Chondrocyte (in vitro differentiated cells): ENCODE results near the gene SPN. TPM values are rescaled to one million over a fixed set of nuclear protein-coding genes. Genes with fewer than 3 reads are reported as not detected.
"Not testable (repeated sequence)": the region's sequence is repeated elsewhere in the genome, so short reads cannot be mapped to it uniquely, and the experiment has no call there.

Experiments
- DNase-seq: peaks from one replicate; pipeline ENCODE4 v3.0.0; 2021; ENCODE audit warnings: mixed read lengths, low spot score
- H3K27ac Mint-ChIP-seq: one replicate; pipeline ENCODE4 v1.8.0; 2021; ENCODE audit warnings: mild to moderate bottlenecking, moderate library complexity, mixed read lengths; ENCODE audit not compliant: unreplicated experiment
- H3K27me3 Mint-ChIP-seq: 2 replicates; pipeline ENCODE4 v1.8.0; 2021; ENCODE audit warnings: low read depth, mixed read lengths
- H3K36me3 Mint-ChIP-seq: 2 replicates; pipeline ENCODE4 v1.8.0; 2021; ENCODE audit warnings: low read depth, mixed read lengths
- H3K4me1 Mint-ChIP-seq: 2 replicates; pipeline ENCODE4 v1.8.0; 2021; ENCODE audit warnings: low read depth, mild to moderate bottlenecking, mixed read lengths
- H3K4me3 Mint-ChIP-seq: one replicate; pipeline ENCODE4 v1.8.0; 2021; ENCODE audit warnings: mild to moderate bottlenecking, moderate library complexity, mixed read lengths; ENCODE audit not compliant: unreplicated experiment
- H3K9me3 Mint-ChIP-seq: 2 replicates; pipeline ENCODE4 v1.8.0; 2021; ENCODE audit warnings: low read depth, mixed read lengths
- total RNA-seq: library from RNA; stranded (reverse); gene quantifications from 3 replicates; pipeline ENCODE4 v1.2.1, GENCODE V29; 2021
- TF ChIP-seq, protein P1 (sequence below): fragments of 200-600 bp; sonication (generic); IDR thresholded peaks from 2 replicates; pipeline ENCODE4 v1.5.0; 2021; ENCODE audit warnings: antibody characterized with exemption, mild to moderate bottlenecking, moderate library complexity

The SPN gene
- total RNA-seq, 1 donor from 2014 or later, result not detected

DNA sequence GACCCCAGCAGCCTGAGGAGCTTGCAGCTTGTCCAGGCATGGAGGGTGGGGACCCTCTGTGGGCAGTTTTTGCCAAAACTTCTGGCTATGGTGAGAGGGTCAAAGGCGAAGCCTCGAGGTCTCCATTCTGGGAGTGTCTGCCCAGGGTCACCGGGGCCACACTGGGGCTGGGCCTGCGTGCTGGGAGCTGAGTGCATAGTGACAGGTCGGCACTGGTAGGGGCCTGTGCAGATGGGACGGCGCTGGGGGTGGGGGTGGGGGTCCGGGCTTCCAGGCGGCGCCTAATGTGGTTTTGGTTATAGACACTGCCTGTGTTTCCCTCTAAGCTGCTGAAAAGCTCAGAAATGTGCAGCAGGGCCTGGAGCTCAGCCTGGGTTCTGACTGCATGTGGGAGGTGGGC is 34.3 kb upstream of the SPN start:
- H3K27me3 Mint-ChIP-seq, H3K4me3 Mint-ChIP-seq, DNase-seq, H3K27ac Mint-ChIP-seq, H3K36me3 Mint-ChIP-seq, H3K9me3 Mint-ChIP-seq: not testable (repeated sequence)
- peaks cover 13% of the 10 kb centered on the region for H3K4me1 Mint-ChIP-seq

DNA sequence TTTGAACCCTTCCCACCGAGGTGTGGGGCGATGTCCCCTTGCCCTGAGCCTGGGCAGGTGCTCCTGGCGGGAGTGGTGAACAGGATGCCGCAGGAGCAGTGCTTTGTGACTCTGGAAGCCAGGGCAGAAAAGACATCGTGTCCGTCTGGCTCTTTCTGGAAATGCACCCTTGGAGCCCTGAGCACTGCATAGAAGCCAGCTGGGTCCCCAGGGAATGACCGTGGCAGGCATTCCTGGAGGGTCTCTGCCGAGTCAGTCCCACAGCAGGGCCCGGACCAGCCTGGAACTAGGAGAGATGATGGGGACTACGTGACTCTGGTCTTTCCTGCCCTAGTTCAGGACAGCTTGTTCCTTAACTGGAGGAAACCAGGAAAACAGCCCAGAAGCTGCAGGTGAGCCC is 33.7 kb upstream of the SPN start:
- not testable (repeated sequence) for H3K4me3 Mint-ChIP-seq, H3K27me3 Mint-ChIP-seq, H3K27ac Mint-ChIP-seq, H3K36me3 Mint-ChIP-seq, DNase-seq, H3K9me3 Mint-ChIP-seq
- H3K4me1 Mint-ChIP-seq, result peaks cover 13% of the 10 kb centered on the region

DNA sequence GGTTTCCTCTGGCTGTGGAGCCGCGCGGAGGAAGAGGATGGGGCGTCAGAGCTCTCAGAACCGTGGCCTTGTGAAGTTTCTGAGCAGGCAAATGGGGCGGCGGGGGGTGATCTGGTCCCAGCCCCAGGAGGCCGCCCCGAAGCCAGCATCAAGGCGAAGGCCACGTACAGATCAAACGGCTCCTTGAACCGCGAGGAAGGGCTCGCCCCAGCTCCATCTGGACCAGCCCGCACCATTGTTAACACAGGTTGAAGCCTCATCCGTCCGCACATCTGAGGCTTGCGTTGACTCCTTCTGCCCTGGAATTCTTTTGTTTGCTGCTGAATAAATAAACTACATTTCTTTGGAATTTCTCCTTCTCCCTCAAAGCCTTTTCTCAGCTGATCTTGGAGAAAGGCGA is 31.4 kb upstream of the SPN start:
- not testable (repeated sequence) for DNase-seq, H3K36me3 Mint-ChIP-seq, H3K4me1 Mint-ChIP-seq, H3K27me3 Mint-ChIP-seq, H3K4me3 Mint-ChIP-seq, H3K27ac Mint-ChIP-seq, H3K9me3 Mint-ChIP-seq

DNA sequence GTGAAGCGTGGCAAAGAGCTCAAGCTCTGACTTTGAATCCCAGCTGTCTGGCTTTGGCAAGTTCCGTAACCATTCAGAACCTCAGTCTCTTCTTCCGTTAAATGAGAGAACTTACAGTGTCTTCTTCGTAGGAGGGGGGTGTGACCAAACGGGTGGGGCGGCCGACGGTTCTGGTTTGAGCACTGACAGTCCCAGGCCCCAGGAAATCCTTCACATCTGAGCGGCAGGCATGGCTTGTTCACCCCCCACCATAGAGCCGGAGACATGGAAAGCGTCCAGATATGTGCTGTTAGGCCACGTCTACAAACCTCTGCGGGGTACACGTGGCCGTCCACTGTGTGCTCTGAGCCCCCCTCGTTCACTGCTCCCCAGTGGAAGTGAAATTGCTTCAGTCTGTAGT is 27.1 kb upstream of the SPN start:
- H3K4me3 Mint-ChIP-seq, H3K36me3 Mint-ChIP-seq, H3K9me3 Mint-ChIP-seq, H3K4me1 Mint-ChIP-seq, H3K27me3 Mint-ChIP-seq, DNase-seq, H3K27ac Mint-ChIP-seq: not testable (repeated sequence)

DNA sequence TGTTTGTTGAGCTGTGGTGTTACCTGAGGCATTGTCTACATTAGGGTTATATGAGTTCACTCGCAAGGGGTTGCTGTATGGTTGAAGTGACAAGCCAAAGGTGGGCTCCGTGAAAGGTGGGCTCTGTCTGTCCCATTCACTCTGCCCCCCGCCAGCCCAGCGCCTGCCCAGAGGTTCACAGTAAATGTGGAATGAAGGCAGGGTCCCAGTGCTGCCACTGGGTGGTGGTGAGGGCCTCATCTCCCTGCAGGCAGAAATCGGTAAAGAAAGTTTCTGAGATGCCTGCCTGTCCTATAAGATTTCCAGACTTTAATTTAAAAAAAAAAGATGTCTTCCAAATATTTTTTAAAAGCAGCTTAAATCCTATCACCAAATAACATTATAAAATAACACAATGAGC is 26.7 kb upstream of the SPN start:
- not testable (repeated sequence) for H3K36me3 Mint-ChIP-seq, DNase-seq, H3K9me3 Mint-ChIP-seq, H3K4me3 Mint-ChIP-seq, H3K4me1 Mint-ChIP-seq, H3K27me3 Mint-ChIP-seq, H3K27ac Mint-ChIP-seq

DNA sequence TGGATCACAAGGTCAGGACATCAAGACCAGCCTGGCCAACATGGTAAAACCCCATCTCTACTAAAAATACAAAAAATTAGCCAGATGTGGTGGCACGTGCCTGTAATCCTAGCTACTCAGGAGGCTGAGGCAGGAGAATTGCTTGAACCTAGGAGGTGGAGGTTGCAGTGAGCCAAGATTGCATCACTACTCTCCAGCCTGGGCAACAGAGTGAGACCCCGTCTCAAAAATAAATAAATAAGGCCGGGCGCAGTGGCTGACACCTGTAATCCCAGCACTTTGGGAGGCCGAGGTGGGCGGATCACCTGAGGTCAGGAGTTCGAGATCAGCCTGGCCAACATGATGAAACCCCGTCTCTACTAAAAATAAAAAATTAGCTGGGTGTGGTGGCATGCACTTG is 24.3 kb upstream of the SPN start:
- H3K4me1 Mint-ChIP-seq, H3K27ac Mint-ChIP-seq, H3K4me3 Mint-ChIP-seq, H3K36me3 Mint-ChIP-seq, H3K9me3 Mint-ChIP-seq, DNase-seq, H3K27me3 Mint-ChIP-seq: not testable (repeated sequence)

DNA sequence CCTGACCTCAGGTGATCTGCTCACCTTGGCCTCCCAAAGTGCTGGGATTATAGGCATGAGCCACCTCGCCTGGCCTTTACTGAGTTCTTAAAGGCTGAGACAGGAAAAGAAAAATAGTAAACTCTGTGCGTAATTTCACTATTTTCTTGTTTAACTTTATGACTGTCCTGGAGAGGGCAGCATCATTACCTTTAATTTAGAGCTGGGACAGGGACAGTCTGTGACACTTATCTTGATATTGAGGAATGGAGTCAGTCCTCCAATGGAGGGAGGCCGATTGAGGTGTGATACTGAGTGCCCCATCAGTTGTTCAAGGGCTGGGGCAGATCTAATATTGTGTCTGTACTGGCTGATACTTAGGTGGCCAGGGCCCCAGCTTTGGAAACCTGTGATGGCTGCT is 21.5 kb upstream of the SPN start:
- TF ChIP-seq, protein P1, sequence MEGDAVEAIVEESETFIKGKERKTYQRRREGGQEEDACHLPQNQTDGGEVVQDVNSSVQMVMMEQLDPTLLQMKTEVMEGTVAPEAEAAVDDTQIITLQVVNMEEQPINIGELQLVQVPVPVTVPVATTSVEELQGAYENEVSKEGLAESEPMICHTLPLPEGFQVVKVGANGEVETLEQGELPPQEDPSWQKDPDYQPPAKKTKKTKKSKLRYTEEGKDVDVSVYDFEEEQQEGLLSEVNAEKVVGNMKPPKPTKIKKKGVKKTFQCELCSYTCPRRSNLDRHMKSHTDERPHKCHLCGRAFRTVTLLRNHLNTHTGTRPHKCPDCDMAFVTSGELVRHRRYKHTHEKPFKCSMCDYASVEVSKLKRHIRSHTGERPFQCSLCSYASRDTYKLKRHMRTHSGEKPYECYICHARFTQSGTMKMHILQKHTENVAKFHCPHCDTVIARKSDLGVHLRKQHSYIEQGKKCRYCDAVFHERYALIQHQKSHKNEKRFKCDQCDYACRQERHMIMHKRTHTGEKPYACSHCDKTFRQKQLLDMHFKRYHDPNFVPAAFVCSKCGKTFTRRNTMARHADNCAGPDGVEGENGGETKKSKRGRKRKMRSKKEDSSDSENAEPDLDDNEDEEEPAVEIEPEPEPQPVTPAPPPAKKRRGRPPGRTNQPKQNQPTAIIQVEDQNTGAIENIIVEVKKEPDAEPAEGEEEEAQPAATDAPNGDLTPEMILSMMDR, result peak; percentile 64
- H3K4me3 Mint-ChIP-seq, result no peak overlapping the region
- no peaks in the 10 kb centered on the region for H3K27me3 Mint-ChIP-seq
- H3K36me3 Mint-ChIP-seq, result no peaks in the 10 kb centered on the region
- no peaks in the 10 kb centered on the region for H3K4me1 Mint-ChIP-seq
- H3K9me3 Mint-ChIP-seq, result no peaks in the 10 kb centered on the region
- DNase-seq, result no peak
- no peak overlapping the region for H3K27ac Mint-ChIP-seq

DNA sequence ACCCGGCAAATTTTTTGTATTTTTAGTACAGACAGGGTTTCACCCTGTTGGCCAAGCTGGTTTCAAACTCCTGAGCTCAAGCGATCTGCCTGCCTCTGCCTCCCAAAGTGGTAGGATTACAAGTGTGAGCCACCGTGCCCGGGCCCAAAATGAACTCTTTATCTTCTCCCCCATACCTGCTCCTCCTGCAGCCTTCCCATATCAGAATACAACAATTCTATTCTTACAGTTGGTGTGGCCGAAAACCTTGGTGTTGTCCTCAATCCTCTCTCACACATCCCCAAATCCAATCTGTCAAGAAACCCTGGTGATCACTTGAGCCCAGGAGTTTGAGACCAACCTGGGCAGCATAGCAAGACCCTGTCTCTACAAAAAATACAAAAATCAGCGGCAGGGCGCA is 19.5 kb upstream of the SPN start:
- no peak overlapping the region for H3K27ac Mint-ChIP-seq
- no peaks in the 10 kb centered on the region for H3K36me3 Mint-ChIP-seq
- H3K4me1 Mint-ChIP-seq, result no peaks in the 10 kb centered on the region
- TF ChIP-seq, protein P1, result no peak
- H3K4me3 Mint-ChIP-seq, result no peak overlapping the region
- no peaks in the 10 kb centered on the region for H3K27me3 Mint-ChIP-seq
- DNase-seq, result no peak
- no peaks in the 10 kb centered on the region for H3K9me3 Mint-ChIP-seq
